ENCODE data around the gene BUD23.
A peak's percentile ranks its signal among the peaks of the same experiment; 100 is the strongest.

BUD23 gene

GRCh38 chr7:73732397-73732796 is 49.0 kb downstream of the BUD23 start:
- DNase-seq (ENCODE audit: low read depth) = no peak
- no peak overlapping the region for H3K4me3 ChIP-seq (ENCODE audit: low read depth, low read length)
- TF ChIP-seq CTCF (conservative IDR thresholded peaks at IDR 0.05; ENCODE audit: low read depth, low read length) = no peak

- H3K4me3 ChIP-seq (ENCODE audit: low read depth, low read length) = no peak overlapping the region
- DNase-seq (ENCODE audit: low read depth) = peak; percentile 84
- TF ChIP-seq CTCF (conservative IDR thresholded peaks at IDR 0.05; ENCODE audit: low read depth, low read length) = peak; percentile 85
These were observed 51.5 kb downstream of the BUD23 start for GRCh38 chr7:73734619-73735527.

- H3K4me3 ChIP-seq (ENCODE audit: low read depth, low read length) = no peak overlapping the region
- no peak for DNase-seq (ENCODE audit: low read depth)
- TF ChIP-seq CTCF (conservative IDR thresholded peaks at IDR 0.05; ENCODE audit: low read depth, low read length) = no peak
These were observed 52.1 kb downstream of the BUD23 start for GRCh38 chr7:73735528-73735905.

GRCh38 chr7:73736885-73737284 is 53.5 kb downstream of the BUD23 start:
- no peak overlapping the region for H3K4me3 ChIP-seq (ENCODE audit: low read depth, low read length)
- no peak for TF ChIP-seq CTCF (conservative IDR thresholded peaks at IDR 0.05; ENCODE audit: low read depth, low read length)
- DNase-seq (ENCODE audit: low read depth) = no peak

- TF ChIP-seq CTCF (conservative IDR thresholded peaks at IDR 0.05; ENCODE audit: low read depth, low read length) = no peak
- peak overlapping the region; percentile 89 for H3K4me3 ChIP-seq (ENCODE audit: low read depth, low read length)
- no peak for DNase-seq (ENCODE audit: low read depth)
These were observed 54.3 kb downstream of the BUD23 start for GRCh38 chr7:73737491-73738219.

GRCh38 chr7:73738220-73738611 is 54.8 kb downstream of the BUD23 start:
- peak; percentile 65 for DNase-seq (ENCODE audit: low read depth)
- no peak for TF ChIP-seq CTCF (conservative IDR thresholded peaks at IDR 0.05; ENCODE audit: low read depth, low read length)
- peak overlapping the region; percentile 89 for H3K4me3 ChIP-seq (ENCODE audit: low read depth, low read length)

Measured in choroid plexus epithelial cell (primary cell).